Muscle layer of colon (tissue), 2 donors: ENCODE data around the gene OR13A1.

Experiments
- H3K27ac ChIP-seq: one replicate; pipeline ENCODE4 v1.7.0; 2013; ENCODE audit warnings: low read depth, mild to moderate bottlenecking, low read length, moderate library complexity
- H3K27me3 ChIP-seq, 2 donors: one replicate each; pipeline ENCODE4 v1.7.0; 2013; ENCODE audit warnings: low read length in 2 of 2, mild to moderate bottlenecking in 2 of 2; ENCODE audit not compliant: insufficient read depth in 2 of 2, control insufficient read depth in 1 of 2
- H3K36me3 ChIP-seq: one replicate; pipeline ENCODE4 v1.7.0; 2013; ENCODE audit warnings: mild to moderate bottlenecking, low read length; ENCODE audit not compliant: insufficient read depth
- H3K4me1 ChIP-seq: one replicate; pipeline ENCODE4 v1.7.0; 2013; ENCODE audit warnings: mild to moderate bottlenecking, low read length; ENCODE audit not compliant: insufficient read depth
- H3K4me3 ChIP-seq, 2 donors: one replicate each; pipeline ENCODE4 v1.7.0; 2013; ENCODE audit warnings: low read length in 2 of 2, low read depth in 1 of 2, mild to moderate bottlenecking in 1 of 2, moderate library complexity in 1 of 2
- H3K9ac ChIP-seq: one replicate; pipeline ENCODE4 v1.7.0; 2013; ENCODE audit warnings: low read length
- H3K9me3 ChIP-seq: one replicate; pipeline ENCODE4 v1.7.0; 2013; ENCODE audit warnings: mild to moderate bottlenecking, low read length
- donor health status: abdominal sarcoma.
- donor health status: Adenocarcinoma of cecum.

Gene OR13A1

DNA sequence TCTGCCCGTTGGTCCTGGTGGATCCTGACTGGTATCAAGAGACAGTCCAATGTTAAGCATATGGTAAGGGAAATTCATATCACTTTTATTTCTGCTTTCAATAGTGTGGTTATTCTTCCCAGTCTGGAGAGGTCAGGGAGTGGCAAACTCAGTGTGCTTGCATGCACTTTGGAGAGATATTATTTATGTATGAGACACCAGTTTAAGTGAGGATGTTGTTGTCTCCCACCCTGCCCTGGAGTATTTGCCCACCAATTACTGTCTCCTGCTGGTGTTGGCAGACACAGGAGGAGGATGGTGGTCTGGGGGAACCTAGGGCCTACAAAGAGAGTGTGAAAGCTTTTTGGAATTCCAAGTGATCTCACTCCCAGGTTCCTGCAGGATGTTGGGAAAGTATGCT lies 59.7 kb downstream of the OR13A1 start:
- H3K4me3 ChIP-seq: no peak overlapping the region
- H3K4me1 ChIP-seq: no peaks in the 10 kb centered on the region
- H3K36me3 ChIP-seq: no peaks in the 10 kb centered on the region
- no peak overlapping the region for H3K27ac ChIP-seq
- no peaks in the 10 kb centered on the region for H3K9me3 ChIP-seq
- H3K9ac ChIP-seq: no peak overlapping the region
- no peaks in the 10 kb centered on the region for H3K27me3 ChIP-seq

DNA sequence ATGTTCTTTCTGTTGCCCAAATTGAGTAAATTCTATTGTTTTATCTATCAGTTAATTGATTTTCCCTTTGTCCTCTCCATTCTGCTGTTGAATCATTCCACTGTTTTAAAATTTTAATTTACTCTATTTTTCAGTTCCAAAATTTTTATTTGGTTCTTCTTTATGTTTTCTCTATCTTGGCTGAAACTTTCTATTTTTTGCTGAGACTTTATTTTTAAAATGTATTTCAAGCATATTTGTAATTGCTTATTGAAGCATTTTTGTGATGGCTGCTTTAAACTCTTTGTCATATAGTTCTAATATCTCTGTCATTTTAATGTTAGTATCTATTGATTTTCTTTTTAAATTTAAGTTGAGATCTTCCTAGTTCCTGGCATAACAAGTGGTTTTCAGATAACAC lies 60.5 kb downstream of the OR13A1 start:
- no peak overlapping the region for H3K4me3 ChIP-seq
- no peaks in the 10 kb centered on the region for H3K4me1 ChIP-seq
- H3K9ac ChIP-seq: no peak overlapping the region
- H3K9me3 ChIP-seq: no peaks in the 10 kb centered on the region
- no peak overlapping the region for H3K27ac ChIP-seq
- no peaks in the 10 kb centered on the region for H3K36me3 ChIP-seq
- no peaks in the 10 kb centered on the region for H3K27me3 ChIP-seq

DNA sequence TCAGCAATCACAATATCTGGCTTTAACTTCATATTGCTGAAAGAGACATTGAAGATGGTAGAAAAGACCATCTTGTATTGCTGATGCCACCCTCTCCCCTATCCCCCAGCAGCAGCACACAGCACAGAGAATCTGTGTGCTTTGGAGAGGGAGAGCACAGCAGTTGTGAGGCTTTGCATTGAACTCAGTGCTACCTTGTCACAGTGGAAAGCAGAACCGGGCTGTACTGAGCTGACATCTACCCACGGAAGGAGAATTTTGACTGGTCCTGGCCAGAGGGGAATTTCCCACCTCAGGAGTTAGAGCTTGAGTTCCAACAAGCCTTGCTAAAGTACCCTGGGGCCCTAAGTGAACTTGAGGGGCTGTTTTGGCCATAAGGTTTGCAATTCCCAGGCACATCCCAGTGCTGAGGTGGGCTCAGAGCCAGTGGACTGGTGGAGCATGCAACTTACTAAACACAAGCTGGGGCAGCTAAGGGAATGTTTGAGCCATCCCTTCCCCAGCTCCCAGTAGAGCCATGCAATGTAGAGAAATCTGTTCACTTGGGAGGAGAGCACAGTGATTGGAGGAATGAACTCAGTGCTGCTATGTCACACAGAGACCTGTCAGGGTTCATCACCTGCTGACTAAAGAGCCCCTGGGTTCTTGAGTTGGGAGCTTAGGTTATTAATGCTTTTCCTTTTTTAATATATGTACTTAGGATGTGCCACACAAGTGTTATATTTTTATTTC lies 62.1 kb downstream of the OR13A1 start:
- Histone ChIP-seq H3K27me3 (no peaks in the 10 kb centered on the region), H3K9ac (no peak overlapping the region), H3K9me3 (no peaks in the 10 kb centered on the region), H3K27ac (no peak overlapping the region), H3K4me3 (no peak overlapping the region), H3K36me3 (no peaks in the 10 kb centered on the region), H3K4me1 (no peaks in the 10 kb centered on the region)
